HG02798 (cell line): ENCODE measurements around the gene UBE2E2.

Source experiments
- ATAC-seq: cut with Tn5 transposase; IDR thresholded peaks from one replicate; pipeline ENCODE4 v1.9.1; 2021; ENCODE audit warnings: mild to moderate bottlenecking; ENCODE audit not compliant: unreplicated experiment, poor library complexity

Gene UBE2E2

GRCh38 chr3:23494967-23495366, 291.8 kb downstream of the UBE2E2 start:
- no peak for ATAC-seq

GRCh38 chr3:23495507-23495906, 292.4 kb downstream of the UBE2E2 start:
- no peak for ATAC-seq

- peak; percentile 93 for ATAC-seq
These were observed 293.0 kb downstream of the UBE2E2 start for GRCh38 chr3:23496165-23496564.

- ATAC-seq: no peak
These were observed 294.0 kb downstream of the UBE2E2 start for GRCh38 chr3:23497156-23497555.

- no peak for ATAC-seq
These were observed 298.2 kb downstream of the UBE2E2 start for GRCh38 chr3:23501201-23501802.

GRCh38 chr3:23508464-23508863, 305.3 kb downstream of the UBE2E2 start:
- no peak for ATAC-seq

- no peak for ATAC-seq
These were observed 315.3 kb downstream of the UBE2E2 start for GRCh38 chr3:23518441-23518840.

GRCh38 chr3:23519314-23520208, 316.4 kb downstream of the UBE2E2 start:
- peak; percentile 77 for ATAC-seq

- no peak for ATAC-seq
These were observed 324.2 kb downstream of the UBE2E2 start for GRCh38 chr3:23527326-23527725.

GRCh38 chr3:23533596-23533995, 330.5 kb downstream of the UBE2E2 start:
- no peak for ATAC-seq

GRCh38 chr3:23533996-23534395, 330.9 kb downstream of the UBE2E2 start:
- no peak for ATAC-seq

- ATAC-seq: no peak
These were observed 334.0 kb downstream of the UBE2E2 start for GRCh38 chr3:23537101-23537551.

- no peak for ATAC-seq
These were observed 336.1 kb downstream of the UBE2E2 start for GRCh38 chr3:23539185-23539584.

- no peak for ATAC-seq
These were observed 337.5 kb downstream of the UBE2E2 start for GRCh38 chr3:23540600-23540999.

- ATAC-seq: no peak
These were observed 339.0 kb downstream of the UBE2E2 start for GRCh38 chr3:23542079-23542478.

GRCh38 chr3:23546181-23546580, 343.1 kb downstream of the UBE2E2 start:
- no peak for ATAC-seq

- no peak for ATAC-seq
These were observed 345.0 kb downstream of the UBE2E2 start for GRCh38 chr3:23547905-23548650.

- ATAC-seq: no peak
These were observed 345.6 kb downstream of the UBE2E2 start for GRCh38 chr3:23548706-23549105.

GRCh38 chr3:23549148-23549910, 346.2 kb downstream of the UBE2E2 start:
- ATAC-seq: no peak

GRCh38 chr3:23550402-23550801, 347.3 kb downstream of the UBE2E2 start:
- peak; percentile 91 for ATAC-seq
